Body of pancreas (tissue), 4 donors: ENCODE results near the gene WNT3. TPM values are rescaled to one million over a fixed set of nuclear protein-coding genes. Genes with fewer than 3 reads are reported as not detected.
A peak's percentile ranks its signal among the peaks of the same experiment; 100 is the strongest.
"Not testable (repeated sequence)": the region's sequence is repeated elsewhere in the genome, so short reads cannot be mapped to it uniquely, and the experiment has no call there.

ENCODE experiments used
- ATAC-seq: fragments of 150-250 bp; one replicate; pipeline ENCODE4 v1.9.1; 2016
- DNase-seq, 4 donors: peaks; one replicate each; pipeline ENCODE4 v3.0.0-alpha.2; 2019
- H3K27ac ChIP-seq, 4 donors: fragments of 200-600 bp; sonication (generic); 1 replicate in 3 of 4; 2 replicates in 1 of 4; pipeline versions ENCODE4 v1.5.1 to v1.6.1; 2016 to 2019; ENCODE audit warnings: mild to moderate bottlenecking in 1 of 4, mixed read lengths in 1 of 4, moderate library complexity in 1 of 4
- H3K27me3 ChIP-seq, 2 donors: fragments of 200-600 bp; sonication (generic); one replicate each; pipeline ENCODE4 v1.6.0; 2016; ENCODE audit warnings: mild to moderate bottlenecking in 1 of 2
- H3K36me3 ChIP-seq, 2 donors: fragments of 200-600 bp; sonication (generic); replicated peaks in 1 of 2; 2 replicates each; pipeline ENCODE4 v1.5.1; 2016; ENCODE audit warnings: low read depth in 2 of 2; ENCODE audit not compliant: insufficient read depth in 1 of 2
- H3K4me1 ChIP-seq: fragments of 200-600 bp; sonication (generic); one replicate; pipeline ENCODE4 v1.6.0; 2016
- H3K4me3 ChIP-seq, 2 donors: fragments of 200-600 bp; sonication (generic); 1 replicate in 1 of 2; 2 replicates in 1 of 2; pipeline ENCODE4 v1.5.1; 2016 to 2019
- H3K9me3 ChIP-seq, 3 donors: fragments of 200-600 bp; sonication (generic); 1 replicate in 2 of 3; 2 replicates in 1 of 3; pipeline ENCODE4 v1.5.1; 2016
- POLR2A ChIP-seq, 3 donors: fragments of 450-650 bp; IDR thresholded peaks; one replicate each; pipeline ENCODE4 v1.6.1; 2016; ENCODE audit warnings: antibody characterized with exemption in 3 of 3, mild to moderate bottlenecking in 2 of 3
- WGBS, 2 donors: methylation state at CpG; one replicate each; pipeline ENCODE4 v1.1.5; 2017; 5-methylcytosine and 5-hydroxymethylcytosine counted together
- intact Hi-C: fragments of 100-400 bp; cut with DNase I; formaldehyde crosslinking; loops from one replicate; pipeline ENCODE4 v1.15.1; 2023
- total RNA-seq, 2 donors: library from RNA; depleted of rRNA; stranded (reverse); fragments of >200 nt; gene quantifications; one replicate each; pipeline ENCODE4 v1.1.0, GENCODE V29; 2016
- TF ChIP-seq, protein P1 (sequence below), 7 experiments: fragments of 450-650 bp in 4 of 7; fragments of 200-600 bp in 3 of 7; sonication (generic) in 3 of 7; IDR thresholded peaks; one replicate each; pipeline ENCODE4 v1.5.1; 2016 to 2019; ENCODE audit warnings: antibody characterized with exemption in 7 of 7

The WNT3 gene
- total RNA-seq, 2 donors from 2014 or later, result 0.26 to 1.6 TPM

- DNase-seq, result peak in 3 of 4 donors; percentile 29 to 49 (median 45)
- Histone ChIP-seq H3K9me3 (no peaks in the 10 kb centered on the region), H3K27me3 (no peaks in the 10 kb centered on the region), H3K27ac (peak overlapping the region in 2 of 4 donors; percentile 2 to 30), H3K36me3 (no peaks in the 10 kb centered on the region), H3K4me1 (peaks cover 12% of the 10 kb centered on the region), H3K4me3 (no peak overlapping the region)
- TF ChIP-seq, protein P1, sequence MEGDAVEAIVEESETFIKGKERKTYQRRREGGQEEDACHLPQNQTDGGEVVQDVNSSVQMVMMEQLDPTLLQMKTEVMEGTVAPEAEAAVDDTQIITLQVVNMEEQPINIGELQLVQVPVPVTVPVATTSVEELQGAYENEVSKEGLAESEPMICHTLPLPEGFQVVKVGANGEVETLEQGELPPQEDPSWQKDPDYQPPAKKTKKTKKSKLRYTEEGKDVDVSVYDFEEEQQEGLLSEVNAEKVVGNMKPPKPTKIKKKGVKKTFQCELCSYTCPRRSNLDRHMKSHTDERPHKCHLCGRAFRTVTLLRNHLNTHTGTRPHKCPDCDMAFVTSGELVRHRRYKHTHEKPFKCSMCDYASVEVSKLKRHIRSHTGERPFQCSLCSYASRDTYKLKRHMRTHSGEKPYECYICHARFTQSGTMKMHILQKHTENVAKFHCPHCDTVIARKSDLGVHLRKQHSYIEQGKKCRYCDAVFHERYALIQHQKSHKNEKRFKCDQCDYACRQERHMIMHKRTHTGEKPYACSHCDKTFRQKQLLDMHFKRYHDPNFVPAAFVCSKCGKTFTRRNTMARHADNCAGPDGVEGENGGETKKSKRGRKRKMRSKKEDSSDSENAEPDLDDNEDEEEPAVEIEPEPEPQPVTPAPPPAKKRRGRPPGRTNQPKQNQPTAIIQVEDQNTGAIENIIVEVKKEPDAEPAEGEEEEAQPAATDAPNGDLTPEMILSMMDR (IDR thresholded peaks at IDR 0.05), result peak in 1 of 7 experiments; percentile 7
- TF ChIP-seq POLR2A (IDR thresholded peaks at IDR 0.05), result peak in 2 of 3 donors; percentile 7 to 23
- WGBS, 2 donors, result 0 to 37% methylated on average over 2 to 30 of the region's 73 CpGs
- ATAC-seq, result peak; percentile 67
- intact Hi-C loops, result no loop called here
Measured at GRCh38 chr17:46770818-46771560, 47.5 kb downstream of the WNT3 start.

DNA sequence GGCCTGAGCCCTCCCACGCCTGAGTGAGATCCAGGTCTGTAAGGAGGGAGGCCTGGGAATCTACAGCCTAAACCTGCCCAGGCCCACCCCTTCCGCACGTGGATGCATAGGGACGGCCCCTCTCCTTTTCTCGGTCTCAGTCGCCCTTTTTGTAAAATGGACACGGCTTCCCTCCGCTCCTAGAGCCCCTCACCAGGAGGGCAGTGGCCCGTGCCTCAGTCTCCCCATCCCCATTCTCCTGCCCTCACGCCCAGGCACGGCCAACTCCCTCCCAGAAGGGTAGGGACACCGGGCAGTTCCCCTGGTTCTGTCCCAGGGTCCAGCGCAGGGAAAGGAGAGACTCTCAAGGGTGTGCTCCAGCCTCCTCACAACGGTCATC, 48.1 kb downstream of the WNT3 start:
- no peak for ATAC-seq
- peaks cover 16% of the 10 kb centered on the region for H3K4me1 ChIP-seq
- no peaks in the 10 kb centered on the region for H3K36me3 ChIP-seq
- no peak overlapping the region for H3K27ac ChIP-seq
- no peaks in the 10 kb centered on the region for H3K27me3 ChIP-seq
- intact Hi-C loops, result no loop called here
- H3K9me3 ChIP-seq, result no peaks in the 10 kb centered on the region
- no peak for TF ChIP-seq POLR2A (IDR thresholded peaks at IDR 0.05)
- TF ChIP-seq, protein P1 (IDR thresholded peaks at IDR 0.05), result no peak
- 76 to 88% methylated on average over 9 to 14 of the region's 14 CpGs for WGBS, 2 donors
- H3K4me3 ChIP-seq, result no peak overlapping the region
- no peak for DNase-seq

DNA sequence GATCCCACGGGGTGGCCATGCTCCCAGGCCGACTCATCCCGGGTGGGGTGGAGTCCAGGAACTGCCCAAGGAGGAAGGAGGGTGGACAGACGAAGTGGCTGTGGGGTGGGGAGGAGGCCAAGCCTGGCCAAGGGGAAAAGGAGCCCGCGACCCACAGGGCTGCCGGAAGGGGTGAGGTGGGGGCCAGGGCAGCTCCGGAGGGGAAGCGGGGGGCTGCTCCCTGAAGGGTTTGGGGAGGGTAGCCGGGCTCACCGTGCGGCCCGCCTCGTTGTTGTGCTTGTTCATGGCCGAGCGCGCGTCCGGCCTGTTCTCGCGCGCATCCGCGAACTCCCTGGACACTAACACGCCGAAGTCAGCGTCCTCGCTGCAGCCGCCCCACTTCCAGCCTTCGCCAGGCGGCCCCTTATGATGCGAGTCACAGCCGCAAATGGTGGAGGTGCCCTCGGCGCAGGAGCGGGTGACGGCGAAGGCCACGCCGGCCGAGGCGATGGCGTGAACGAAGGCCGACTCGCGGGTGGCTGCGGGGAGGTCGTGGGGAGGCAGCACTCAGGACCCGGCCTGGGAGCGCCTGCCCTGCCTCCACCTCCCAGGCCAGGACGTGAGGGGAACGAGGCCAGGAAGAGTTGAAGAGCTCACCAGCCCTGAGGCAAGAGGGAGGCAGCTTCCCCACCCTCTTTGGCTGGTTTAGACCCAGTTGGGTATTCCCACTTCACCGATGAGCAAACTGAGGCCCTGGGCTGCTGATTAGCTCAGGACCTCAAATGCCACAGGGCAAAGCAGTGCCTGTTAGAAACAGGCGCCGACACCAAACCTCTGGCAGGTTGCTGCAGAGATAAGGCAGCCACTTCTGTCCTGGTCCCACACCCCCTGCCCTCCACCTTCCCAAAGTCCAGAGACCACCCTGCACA, 48.7 kb downstream of the WNT3 start:
- no peak for ATAC-seq
- Histone ChIP-seq H3K36me3 (no peaks in the 10 kb centered on the region), H3K4me1 (peaks cover 23% of the 10 kb centered on the region), H3K4me3 (no peak overlapping the region), H3K9me3 (no peaks in the 10 kb centered on the region), H3K27ac (no peak overlapping the region), H3K27me3 (no peaks in the 10 kb centered on the region)
- DNase-seq, result no peak
- 62 to 64% methylated on average over 25 to 43 of the region's 56 CpGs for WGBS, 2 donors
- TF ChIP-seq, protein P1 (IDR thresholded peaks at IDR 0.05), result no peak
- TF ChIP-seq POLR2A (IDR thresholded peaks at IDR 0.05), result no peak
- intact Hi-C loops, result no loop called here

- not testable (repeated sequence) for DNase-seq, ATAC-seq
Measured at GRCh38 chr17:46768896-46769295, 49.6 kb downstream of the WNT3 start.

GRCh38 chr17:46768540-46768870, 50.0 kb downstream of the WNT3 start:
- no peaks in the 10 kb centered on the region for H3K27me3 ChIP-seq
- H3K4me3 ChIP-seq, result no peak overlapping the region
- no peak for TF ChIP-seq POLR2A (IDR thresholded peaks at IDR 0.05)
- TF ChIP-seq, protein P1 (IDR thresholded peaks at IDR 0.05), result no peak
- peaks cover 27% of the 10 kb centered on the region for H3K4me1 ChIP-seq
- H3K36me3 ChIP-seq, result no peaks in the 10 kb centered on the region
- 82 to 90% methylated on average over 13 to 14 of the region's 15 CpGs for WGBS, 2 donors
- no peaks in the 10 kb centered on the region for H3K9me3 ChIP-seq
- ATAC-seq (no peak), DNase-seq (no peak)
- no peak overlapping the region for H3K27ac ChIP-seq
- intact Hi-C loops, result no loop called here

More at GRCh38 chr17:46768896-46769295, 49.6 kb downstream of the WNT3 start:
- H3K27ac ChIP-seq, H3K4me3 ChIP-seq, H3K27me3 ChIP-seq, H3K9me3 ChIP-seq, H3K36me3 ChIP-seq, intact Hi-C loops: not testable (repeated sequence)
- H3K4me1 ChIP-seq, result peaks cover 27% of the 10 kb centered on the region
- 94 to 96% methylated on average over 14 of the region's 14 CpGs for WGBS, 2 donors
